ENCODE data around the gene N4BP2L2. TPM values are rescaled to one million over a fixed set of nuclear protein-coding genes. Genes with fewer than 3 reads are reported as not detected.

The N4BP2L2 gene
- total and polyA plus RNA-seq, 7 donors = 22.0 to 232 (median 160) TPM

- WGBS, 2 donors = 52 to 73% methylated on average over 6 of the region's 6 CpGs
Observed at GRCh38 chr13:32430018-32430747, 108.4 kb downstream of the N4BP2L2 start.

GRCh38 chr13:32429433-32429909, 109.1 kb downstream of the N4BP2L2 start:
- DNase-seq = no peak
- Histone ChIP-seq H3K27ac (peak overlapping the region in 2 of 4 donors; percentile 84 to 88), H3K4me3 (no peak overlapping the region), H3K9me3 (no peaks in the 10 kb centered on the region), H3K4me1 (peaks cover 0 to 41% (median 26%) of the 10 kb centered on the region in 4 donors), H3K36me3 (no peaks in the 10 kb centered on the region), H3K27me3 (no peaks in the 10 kb centered on the region)
- intact Hi-C loops (cut with DNase I) = loop anchor here (5.0 kb wide), 2 partner anchors 112 to 397 kb away; partner anchors contain the start of genes BRCA2, FRY and ZAR1L
- WGBS, 2 donors = 96 to 98% methylated on average over 6 of the region's 6 CpGs
- TF ChIP-seq POLR2A (IDR thresholded peaks at IDR 0.05) = no peak
- no peak for TF ChIP-seq POLR2AphosphoS5 (IDR thresholded peaks at IDR 0.05)
- TF ChIP-seq EP300 (IDR thresholded peaks at IDR 0.05) = no peak
- TF ChIP-seq, protein P1, sequence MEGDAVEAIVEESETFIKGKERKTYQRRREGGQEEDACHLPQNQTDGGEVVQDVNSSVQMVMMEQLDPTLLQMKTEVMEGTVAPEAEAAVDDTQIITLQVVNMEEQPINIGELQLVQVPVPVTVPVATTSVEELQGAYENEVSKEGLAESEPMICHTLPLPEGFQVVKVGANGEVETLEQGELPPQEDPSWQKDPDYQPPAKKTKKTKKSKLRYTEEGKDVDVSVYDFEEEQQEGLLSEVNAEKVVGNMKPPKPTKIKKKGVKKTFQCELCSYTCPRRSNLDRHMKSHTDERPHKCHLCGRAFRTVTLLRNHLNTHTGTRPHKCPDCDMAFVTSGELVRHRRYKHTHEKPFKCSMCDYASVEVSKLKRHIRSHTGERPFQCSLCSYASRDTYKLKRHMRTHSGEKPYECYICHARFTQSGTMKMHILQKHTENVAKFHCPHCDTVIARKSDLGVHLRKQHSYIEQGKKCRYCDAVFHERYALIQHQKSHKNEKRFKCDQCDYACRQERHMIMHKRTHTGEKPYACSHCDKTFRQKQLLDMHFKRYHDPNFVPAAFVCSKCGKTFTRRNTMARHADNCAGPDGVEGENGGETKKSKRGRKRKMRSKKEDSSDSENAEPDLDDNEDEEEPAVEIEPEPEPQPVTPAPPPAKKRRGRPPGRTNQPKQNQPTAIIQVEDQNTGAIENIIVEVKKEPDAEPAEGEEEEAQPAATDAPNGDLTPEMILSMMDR (IDR thresholded peaks at IDR 0.05) = no peak

More at GRCh38 chr13:32430018-32430747, 108.4 kb downstream of the N4BP2L2 start:
- no peak overlapping the region for H3K4me3 ChIP-seq
- H3K27ac ChIP-seq = peak overlapping the region in 3 of 4 donors; percentile 0 to 47 (median 16)
- H3K9me3 ChIP-seq = no peaks in the 10 kb centered on the region
- no peak for DNase-seq
- intact Hi-C loops (cut with DNase I) = no loop called here
- no peaks in the 10 kb centered on the region for H3K27me3 ChIP-seq
- H3K36me3 ChIP-seq = peaks cover 0 to under 1% (median 0%) of the 10 kb centered on the region in 4 donors
- TF ChIP-seq POLR2A (IDR thresholded peaks at IDR 0.05) = no peak
- peak in 2 of 4 donors; percentile 31 to 40 for TF ChIP-seq POLR2AphosphoS5 (IDR thresholded peaks at IDR 0.05)
- TF ChIP-seq, protein P1 (IDR thresholded peaks at IDR 0.05) = no peak
- TF ChIP-seq EP300 (IDR thresholded peaks at IDR 0.05) = no peak
- peaks cover 0 to 39% (median 25%) of the 10 kb centered on the region in 4 donors for H3K4me1 ChIP-seq

- H3K9me3 ChIP-seq = no peaks in the 10 kb centered on the region
- H3K27me3 ChIP-seq = no peaks in the 10 kb centered on the region
- no peak for DNase-seq
- no peak for TF ChIP-seq POLR2AphosphoS5 (IDR thresholded peaks at IDR 0.05)
- TF ChIP-seq POLR2A (IDR thresholded peaks at IDR 0.05) = no peak
- TF ChIP-seq, protein P1 (IDR thresholded peaks at IDR 0.05) = no peak
- TF ChIP-seq EP300 (IDR thresholded peaks at IDR 0.05) = no peak
- no peaks in the 10 kb centered on the region for H3K36me3 ChIP-seq
- peak overlapping the region; percentile 84 to 89 (median 88) for H3K27ac ChIP-seq
- intact Hi-C loops (cut with DNase I) = loop anchor here (5.0 kb wide), 2 partner anchors 112 to 397 kb away; partner anchors contain the start of genes BRCA2, FRY and ZAR1L
- H3K4me3 ChIP-seq = peak overlapping the region; percentile 80 to 94 (median 90)
- H3K4me1 ChIP-seq = peaks cover 0 to 41% (median 26%) of the 10 kb centered on the region in 4 donors
- WGBS, 2 donors = 39 to 40% methylated on average over 9 of the region's 9 CpGs
Observed at GRCh38 chr13:32428581-32429432, 109.8 kb downstream of the N4BP2L2 start.

DNA sequence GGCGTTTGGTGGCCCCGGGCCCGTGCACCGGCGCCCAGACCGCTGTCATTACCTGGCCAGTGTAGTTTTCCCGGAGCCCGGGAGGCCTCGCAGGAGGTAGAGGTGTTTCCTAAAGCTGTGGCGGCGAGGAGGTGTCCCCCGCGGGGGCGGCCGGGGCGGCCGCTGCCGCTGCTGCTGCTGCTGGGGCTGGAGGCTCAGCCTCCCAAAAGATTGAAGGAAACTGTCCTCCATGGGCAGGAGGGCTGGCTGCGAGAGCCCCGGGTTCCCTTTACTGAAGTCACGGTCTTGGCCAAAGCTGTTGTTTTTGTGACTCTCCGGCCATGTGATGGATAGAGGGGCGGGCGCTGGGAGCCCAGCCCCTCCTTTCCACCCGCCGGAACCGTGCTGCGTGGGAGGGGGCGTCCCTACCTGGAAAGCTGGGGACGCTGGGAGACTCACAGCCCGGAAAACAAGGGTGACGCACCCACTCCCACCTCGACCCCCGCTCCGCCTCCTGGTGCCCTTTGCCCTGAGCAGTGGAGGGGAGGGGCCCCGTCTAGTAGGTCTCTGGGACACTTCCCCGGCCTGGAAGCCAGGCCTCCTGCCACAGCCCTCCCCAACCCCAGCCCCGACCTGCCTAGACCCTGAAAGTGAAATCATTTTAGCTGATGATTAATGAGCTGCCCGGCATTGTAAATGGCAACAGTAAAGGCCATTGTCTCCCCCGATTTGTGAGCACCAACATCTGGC, 110.6 kb downstream of the N4BP2L2 start, which contains the start of gene N4BP2L1:
TSS of gene N4BP2L1 (minus strand) at position 279 of the 729 bp plus-strand sequence. CDS start at position 231, 48 bp downstream.
- 0 to 1% methylated on average over 40 of the region's 40 CpGs for WGBS, 2 donors
- no peaks in the 10 kb centered on the region for H3K36me3 ChIP-seq
- TF ChIP-seq POLR2AphosphoS5 (IDR thresholded peaks at IDR 0.05) (peak; percentile 89 to 99 (median 92)), EP300 (IDR thresholded peaks at IDR 0.05) (no peak), POLR2A (IDR thresholded peaks at IDR 0.05) (peak; percentile 66 to 68)
- peak; percentile 87 for DNase-seq
- peak within 1 kb of the TSS; percentile 80 to 94 (median 90) for H3K4me3 ChIP-seq
- intact Hi-C loops (cut with DNase I) = loop anchor here (2.0 to 5.0 kb wide), 3 partner anchors 111 to 396 kb away; partner anchors contain the start of genes BRCA2, FRY, N4BP2L2 and ZAR1L
- H3K9me3 ChIP-seq = no peaks in the 10 kb centered on the region
- peaks cover 0 to 41% (median 29%) of the 10 kb centered on the region in 4 donors for H3K4me1 ChIP-seq
- H3K27me3 ChIP-seq = no peaks in the 10 kb centered on the region
- H3K27ac ChIP-seq = peak within 1 kb of the TSS; percentile 84 to 89 (median 88)
